Measurements from ENCODE around the gene CS. TPM values are rescaled to one million over a fixed set of nuclear protein-coding genes. Genes with fewer than 3 reads are reported as not detected.
"Not testable (repeated sequence)": the region's sequence is repeated elsewhere in the genome, so short reads cannot be mapped to it uniquely, and the experiment has no call there.

CS gene
- total RNA-seq, 2 donors from 2014 or later: 319 to 351 TPM

GRCh38 chr12:56266693-56267442, 33.3 kb downstream of the CS start, which contains the start of gene COQ10A:
Gene COQ10A, plus strand, starts transcription at chr12:56266942. Its CDS starts 177 bp downstream, at chr12:56267119.
- peak; percentile 84 to 85 for DNase-seq (ENCODE audit: low spot score in 2 of 2)
- peak within 1 kb of the TSS; percentile 79 to 95 for H3K27ac Mint-ChIP-seq
- no peaks in the 10 kb centered on the region for H3K36me3 Mint-ChIP-seq
- no peaks in the 10 kb centered on the region for H3K9me3 Mint-ChIP-seq
- peak; percentile 88 to 93 for ATAC-seq

GRCh38 chr12:56266068-56266692, 34.0 kb downstream of the CS start:
- ATAC-seq; H3K9me3 Mint-ChIP-seq; H3K36me3 Mint-ChIP-seq; DNase-seq (ENCODE audit: low spot score in 2 of 2): not testable (repeated sequence)
- H3K27ac Mint-ChIP-seq: peak overlapping the region; percentile 79 to 95

DNA sequence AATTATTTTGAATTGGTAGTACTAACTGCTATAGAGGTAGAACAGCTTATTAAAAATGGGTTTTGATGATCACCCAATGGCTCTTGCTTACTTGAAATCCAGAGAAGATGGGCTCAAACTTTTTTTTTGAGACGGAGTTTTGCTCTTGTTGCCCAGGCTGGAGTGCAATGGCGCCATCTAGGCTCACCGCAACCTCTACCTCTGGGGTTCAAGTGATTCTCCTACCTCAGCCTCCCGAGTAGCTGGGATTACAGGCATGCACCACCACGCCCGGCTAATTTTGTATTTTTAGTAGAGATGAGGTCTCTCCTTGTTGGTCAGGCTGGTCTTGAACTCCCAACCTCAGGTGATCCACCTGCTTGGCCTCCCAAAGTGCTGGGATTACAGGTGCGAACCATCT, 37.2 kb downstream of the CS start:
- ATAC-seq; H3K27ac Mint-ChIP-seq; H3K9me3 Mint-ChIP-seq; H3K36me3 Mint-ChIP-seq; DNase-seq (ENCODE audit: low spot score in 2 of 2): not testable (repeated sequence)

DNA sequence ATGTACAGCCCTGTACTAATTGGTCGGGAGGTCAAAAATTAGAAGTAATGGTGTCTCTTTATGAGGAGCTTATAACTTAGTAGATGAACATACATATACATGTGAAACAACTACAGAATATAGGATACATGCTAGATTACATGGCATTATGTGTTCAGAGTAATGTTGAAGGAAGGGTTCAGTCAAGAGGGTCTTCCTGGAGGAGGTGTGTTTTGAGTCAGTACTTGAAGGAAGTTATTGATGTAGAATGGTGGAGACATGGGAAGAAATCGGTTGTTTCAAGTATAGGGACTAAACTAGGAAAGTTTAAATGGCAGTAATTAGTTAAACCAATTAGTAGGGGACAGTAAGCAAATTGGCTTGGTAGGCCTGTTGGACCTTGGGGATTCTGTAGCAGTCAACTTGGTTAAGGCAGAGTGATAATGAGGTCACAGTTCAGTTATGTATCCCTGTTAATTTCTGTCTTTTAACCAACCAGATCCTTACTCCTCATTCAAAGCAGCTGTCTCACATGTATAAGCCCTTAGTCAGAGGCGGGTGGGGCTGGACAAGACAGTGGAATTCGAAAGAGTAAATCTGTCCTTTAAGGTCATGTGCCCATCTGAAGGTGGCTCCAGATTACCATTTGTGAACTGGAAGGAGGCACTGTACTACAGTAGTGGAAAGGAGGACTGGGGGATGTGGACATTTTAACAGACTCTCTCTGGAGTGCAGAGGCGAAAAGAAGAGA, 38.5 kb downstream of the CS start:
- H3K9me3 Mint-ChIP-seq: no peaks in the 10 kb centered on the region
- ATAC-seq (no peak), DNase-seq (ENCODE audit: low spot score in 2 of 2) (no peak)
- no peaks in the 10 kb centered on the region for H3K36me3 Mint-ChIP-seq
- H3K27ac Mint-ChIP-seq: peak overlapping the region in 1 of 2 donors; percentile 56

DNA sequence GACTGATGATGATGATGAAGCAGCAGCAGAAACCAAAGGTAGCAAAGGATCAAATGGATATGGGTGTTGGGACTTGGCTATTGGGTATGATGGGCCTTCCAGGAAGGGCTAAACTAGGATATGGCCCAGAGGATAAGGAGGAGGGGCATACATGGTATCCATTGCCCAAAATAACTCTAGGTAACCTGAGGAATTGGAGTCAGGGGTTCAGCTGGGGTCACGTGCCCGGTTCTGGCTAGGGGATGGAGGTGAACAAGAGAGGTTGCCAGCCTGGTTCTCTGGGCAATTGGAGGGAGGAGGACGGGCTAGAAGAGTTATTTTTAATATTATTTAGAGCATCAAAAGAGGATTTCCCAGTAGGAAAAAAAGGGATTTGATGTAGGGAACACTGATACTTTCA, 39.2 kb downstream of the CS start:
- H3K9me3 Mint-ChIP-seq: no peaks in the 10 kb centered on the region
- DNase-seq (ENCODE audit: low spot score in 2 of 2): no peak
- H3K27ac Mint-ChIP-seq: no peak overlapping the region
- ATAC-seq: no peak
- peaks cover 0 to 6% of the 10 kb centered on the region in 2 donors for H3K36me3 Mint-ChIP-seq

- Mint-ChIP-seq H3K36me3 (peaks cover 0 to 7% of the 10 kb centered on the region in 2 donors), H3K27ac (no peak overlapping the region)
- no peak for DNase-seq (ENCODE audit: low spot score in 2 of 2)
Observed at GRCh38 chr12:56260380-56260779, 39.8 kb downstream of the CS start.

GRCh38 chr12:56258820-56259183, 41.3 kb downstream of the CS start:
- no peak for DNase-seq (ENCODE audit: low spot score in 2 of 2)
- Mint-ChIP-seq H3K36me3 (peaks cover 0 to 7% of the 10 kb centered on the region in 2 donors), H3K9me3 (no peaks in the 10 kb centered on the region), H3K27ac (peak overlapping the region; percentile 88)
- no peak for ATAC-seq

More at GRCh38 chr12:56260380-56260779, 39.8 kb downstream of the CS start:
- H3K9me3 Mint-ChIP-seq: no peaks in the 10 kb centered on the region
- ATAC-seq: no peak

DNA sequence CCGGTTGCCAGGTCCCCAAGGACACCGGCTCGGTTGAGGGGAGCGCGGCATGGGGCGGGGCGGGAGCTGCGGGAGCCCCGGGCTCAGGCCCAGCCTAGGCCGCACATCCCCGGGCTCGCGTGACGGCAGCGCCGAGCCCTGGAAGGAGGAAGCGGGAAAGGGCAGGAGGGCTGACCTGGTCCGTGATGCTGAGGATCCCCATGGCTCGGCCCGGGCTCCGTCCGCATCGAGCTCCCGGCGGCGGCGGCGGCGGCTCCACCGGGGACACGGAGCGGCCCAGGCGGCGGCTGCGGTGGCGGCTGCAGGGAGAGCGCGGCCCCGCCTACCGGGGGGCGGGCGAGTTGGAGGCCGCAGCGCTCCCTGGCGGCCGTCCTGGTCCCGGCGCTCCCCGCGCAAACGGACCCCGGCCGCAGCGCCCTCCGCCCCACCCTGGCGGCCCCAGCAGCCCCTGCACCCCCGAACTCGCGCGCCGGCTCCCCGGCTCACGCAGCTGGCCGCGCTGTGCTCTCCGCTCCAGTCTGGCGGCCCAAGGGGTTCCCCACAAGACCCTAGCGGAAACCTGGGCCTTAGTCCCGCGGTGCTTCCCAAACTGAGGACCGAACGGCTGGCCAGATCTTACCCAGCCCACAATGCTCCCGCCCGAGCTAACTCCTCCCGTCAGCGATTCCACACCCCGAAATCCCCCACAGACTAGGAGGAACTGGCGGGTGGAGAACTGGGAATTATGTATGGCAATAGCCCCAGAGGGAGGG, 41.9 kb downstream of the CS start, which contains the start of gene ANKRD52:
Gene ANKRD52, minus strand, starts transcription at position 317 of the 752 bp plus-strand sequence. Its CDS starts 115 bp downstream, at position 202.
- peak; percentile 87 to 89 for DNase-seq (ENCODE audit: low spot score in 2 of 2)

GRCh38 chr12:56257491-56258067, 42.6 kb downstream of the CS start:
- H3K36me3 Mint-ChIP-seq: peaks cover 0 to 12% of the 10 kb centered on the region in 2 donors
- ATAC-seq (peak in 1 of 2 donors; percentile 20), DNase-seq (ENCODE audit: low spot score in 2 of 2) (no peak)
- peak overlapping the region; percentile 66 to 86 for H3K27ac Mint-ChIP-seq
- no peaks in the 10 kb centered on the region for H3K9me3 Mint-ChIP-seq

More for the DNA sequence above, 41.9 kb downstream of the CS start, which contains the start of gene ANKRD52:
- Mint-ChIP-seq H3K27ac (peak within 1 kb of the TSS; percentile 88), H3K36me3 (peaks cover 0 to 9% of the 10 kb centered on the region in 2 donors), H3K9me3 (no peaks in the 10 kb centered on the region)
- ATAC-seq: peak; percentile 95 to 98

GRCh38 chr12:56257071-56257470, 43.1 kb downstream of the CS start:
- H3K27ac Mint-ChIP-seq: peak overlapping the region; percentile 66 to 86
- ATAC-seq (no peak), DNase-seq (ENCODE audit: low spot score in 2 of 2) (no peak)
- H3K9me3 Mint-ChIP-seq: no peaks in the 10 kb centered on the region
- H3K36me3 Mint-ChIP-seq: peaks cover 0 to 12% of the 10 kb centered on the region in 2 donors

DNA sequence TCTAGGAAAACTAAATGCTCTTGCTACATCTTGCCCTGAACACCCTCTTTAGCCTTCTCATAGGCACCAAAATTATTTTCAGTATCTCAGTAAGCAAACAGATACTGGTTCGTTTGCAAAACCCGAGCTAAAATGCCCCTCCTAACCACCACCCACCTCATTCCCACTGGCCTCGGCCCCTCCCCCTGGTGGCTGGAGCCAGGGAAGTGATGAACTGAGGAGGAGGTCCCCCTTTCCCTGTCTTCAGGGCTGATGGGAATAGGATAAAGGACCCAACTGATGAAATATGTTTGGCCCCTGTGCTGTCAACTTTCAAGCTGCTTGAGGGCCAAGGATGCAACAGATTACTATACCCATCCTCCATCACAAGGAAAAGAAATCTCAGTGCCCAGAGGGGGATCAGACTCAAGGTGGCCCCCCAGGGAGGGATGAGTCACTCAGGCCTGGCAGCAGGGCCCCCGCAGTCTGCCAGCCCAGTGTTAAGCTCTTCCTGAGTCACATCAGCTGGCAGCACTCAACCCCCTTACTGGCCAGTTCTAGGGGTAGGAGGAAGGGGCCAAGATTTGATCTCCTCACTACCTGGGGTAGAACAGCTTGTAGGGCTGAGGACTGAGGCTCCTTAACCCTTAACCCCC, 43.7 kb downstream of the CS start:
- H3K36me3 Mint-ChIP-seq: peaks cover 0 to 12% of the 10 kb centered on the region in 2 donors

DNA sequence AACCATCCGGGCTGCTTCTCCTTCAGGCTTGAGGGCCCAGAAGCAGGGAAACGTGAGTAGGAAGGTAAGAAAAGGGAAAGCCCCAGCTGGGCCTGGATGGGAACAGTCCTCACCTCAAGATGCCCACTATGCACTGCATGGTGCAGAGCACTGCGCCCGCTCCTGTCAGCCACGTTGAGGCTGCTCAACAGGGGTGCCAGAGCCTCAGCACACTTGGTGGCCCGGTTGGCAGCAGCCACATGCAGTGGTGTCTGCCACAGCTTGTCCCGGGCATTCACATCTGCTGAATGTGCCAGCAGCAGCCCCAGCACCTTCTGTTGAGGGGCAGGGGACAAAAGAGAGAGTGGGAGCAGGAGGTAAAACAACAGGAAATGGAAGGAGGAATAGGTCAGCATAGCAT, 44.5 kb downstream of the CS start:
- H3K9me3 Mint-ChIP-seq: no peaks in the 10 kb centered on the region
- peak overlapping the region in 1 of 2 donors; percentile 53 for H3K27ac Mint-ChIP-seq
- DNase-seq (ENCODE audit: low spot score in 2 of 2): no peak
- H3K36me3 Mint-ChIP-seq: peaks cover 0 to 12% of the 10 kb centered on the region in 2 donors
- no peak for ATAC-seq

More for the DNA sequence above, 43.7 kb downstream of the CS start:
- Mint-ChIP-seq H3K27ac (peak overlapping the region; percentile 66 to 75), H3K9me3 (no peaks in the 10 kb centered on the region)
- DNase-seq (ENCODE audit: low spot score in 2 of 2) (no peak), ATAC-seq (no peak)

GRCh38 chr12:56253091-56253490, 47.0 kb downstream of the CS start:
- ATAC-seq (no peak), DNase-seq (ENCODE audit: low spot score in 2 of 2) (no peak)
- Mint-ChIP-seq H3K27ac (peak overlapping the region in 1 of 2 donors; percentile 38), H3K36me3 (peaks cover 0 to 12% of the 10 kb centered on the region in 2 donors), H3K9me3 (no peaks in the 10 kb centered on the region)

GRCh38 chr12:56252649-56253048, 47.5 kb downstream of the CS start:
- Mint-ChIP-seq H3K36me3 (peaks cover 0 to 12% of the 10 kb centered on the region in 2 donors), H3K27ac (no peak overlapping the region), H3K9me3 (no peaks in the 10 kb centered on the region)
- DNase-seq (ENCODE audit: low spot score in 2 of 2) (no peak), ATAC-seq (no peak)

- Mint-ChIP-seq H3K27ac (no peak overlapping the region), H3K36me3 (peaks cover 0 to 5% of the 10 kb centered on the region in 2 donors), H3K9me3 (no peaks in the 10 kb centered on the region)
- ATAC-seq: no peak
- no peak for DNase-seq (ENCODE audit: low spot score in 2 of 2)
Observed at GRCh38 chr12:56248711-56249110, 51.4 kb downstream of the CS start.
